IPS-15b (cell line): Measurements from ENCODE around the gene IFNA7.
"Not testable (repeated sequence)": the region's sequence is repeated elsewhere in the genome, so short reads cannot be mapped to it uniquely, and the experiment has no call there.

ENCODE experiments used
- H3K27me3 ChIP-seq: one replicate; pipeline ENCODE4 v1.6.1; 2013; ENCODE audit warnings: low read length; ENCODE audit not compliant: control insufficient read depth, insufficient read depth
- H3K36me3 ChIP-seq: one replicate; pipeline ENCODE4 v1.6.1; 2013; ENCODE audit warnings: low read length; ENCODE audit not compliant: control insufficient read depth, insufficient read depth
- H3K4me1 ChIP-seq: one replicate; pipeline ENCODE4 v1.6.1; 2013; ENCODE audit warnings: mild to moderate bottlenecking, low read length; ENCODE audit not compliant: control insufficient read depth, insufficient read depth
- H3K4me3 ChIP-seq: one replicate; pipeline ENCODE4 v1.5.1; 2013; ENCODE audit warnings: low read depth, low read length
- H3K9ac ChIP-seq: one replicate; pipeline ENCODE4 v1.6.1; 2013; ENCODE audit warnings: low read depth, mild to moderate bottlenecking, low read length
- H3K9me3 ChIP-seq: one replicate; pipeline ENCODE4 v1.6.1; 2013; ENCODE audit warnings: mild to moderate bottlenecking, low read length; ENCODE audit not compliant: control insufficient read depth, insufficient read depth

IFNA7 gene

DNA sequence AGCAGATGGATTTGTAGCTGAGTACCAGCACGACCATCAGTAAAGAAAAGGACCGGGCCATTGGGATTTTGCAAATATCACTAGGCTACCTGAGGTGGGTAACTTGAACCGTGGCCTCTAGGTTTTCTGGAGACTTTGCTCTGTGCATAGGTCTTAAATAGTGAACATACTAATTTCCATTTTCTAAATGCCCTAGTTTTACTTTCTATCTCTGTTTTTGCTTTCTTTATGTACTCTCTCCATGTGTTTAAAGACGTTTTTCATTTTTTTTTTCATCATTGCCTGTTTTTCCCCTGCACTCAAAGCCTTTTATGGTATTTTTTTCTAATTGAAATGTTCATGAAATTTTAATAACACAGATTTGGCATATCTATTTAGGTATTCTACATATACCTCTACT lies at the start of gene IFNA7:
TSS of gene IFNA7 (minus strand) at position 101 of the 400 bp plus-strand sequence. CDS start at position 61, 40 bp downstream.
- H3K27me3 ChIP-seq, H3K4me1 ChIP-seq, H3K4me3 ChIP-seq, H3K9ac ChIP-seq, H3K9me3 ChIP-seq, H3K36me3 ChIP-seq: not testable (repeated sequence)

DNA sequence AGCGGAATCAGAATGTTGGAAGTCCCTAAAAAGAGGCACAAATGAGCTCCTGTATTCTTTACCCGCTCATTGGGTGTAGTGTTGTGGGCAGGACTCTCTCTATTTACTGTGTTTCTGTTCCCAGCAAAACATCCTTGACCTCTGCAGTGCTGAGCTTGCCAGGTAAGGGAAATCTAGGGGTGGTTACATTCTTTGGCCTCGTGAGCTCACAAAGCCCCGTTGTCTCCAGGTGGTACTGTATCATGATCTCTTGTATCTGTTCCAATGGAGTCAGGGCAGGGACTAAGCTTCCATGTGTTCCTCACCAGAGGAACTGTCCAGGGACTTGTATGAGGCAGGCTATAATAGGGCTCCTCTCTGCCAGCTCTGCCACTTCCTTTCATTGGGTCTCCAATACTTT lies 49.6 kb upstream of the IFNA7 start:
- H3K4me3 ChIP-seq, result no peak overlapping the region
- H3K27me3 ChIP-seq, result peaks cover 18% of the 10 kb centered on the region
- H3K9ac ChIP-seq, result no peak overlapping the region
- H3K4me1 ChIP-seq, result peaks cover 5% of the 10 kb centered on the region
- no peaks in the 10 kb centered on the region for H3K9me3 ChIP-seq
- no peaks in the 10 kb centered on the region for H3K36me3 ChIP-seq

DNA sequence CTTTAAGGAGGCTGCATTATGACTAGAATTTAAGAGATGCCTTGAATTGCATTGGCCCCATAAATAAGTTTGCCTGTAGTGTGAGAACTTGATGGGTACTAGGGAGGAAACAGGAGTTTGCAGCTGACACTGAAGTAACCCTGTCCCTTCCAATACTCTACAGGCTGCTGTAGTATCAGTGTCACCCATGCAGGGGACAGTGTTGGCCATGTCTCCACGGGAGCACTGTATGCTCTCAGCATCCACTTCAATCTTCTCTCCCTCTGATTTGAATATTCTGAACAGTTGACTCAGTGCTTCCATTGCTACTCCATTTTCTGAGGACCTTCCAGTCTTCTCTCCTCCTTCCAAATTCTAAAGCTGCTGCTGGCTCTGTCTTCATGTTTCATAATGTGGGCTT lies 49.2 kb upstream of the IFNA7 start:
- H3K9ac ChIP-seq, result no peak overlapping the region
- no peaks in the 10 kb centered on the region for H3K36me3 ChIP-seq
- peaks cover 13% of the 10 kb centered on the region for H3K27me3 ChIP-seq
- H3K9me3 ChIP-seq, result no peaks in the 10 kb centered on the region
- H3K4me1 ChIP-seq, result peaks cover 5% of the 10 kb centered on the region
- H3K4me3 ChIP-seq, result no peak overlapping the region

DNA sequence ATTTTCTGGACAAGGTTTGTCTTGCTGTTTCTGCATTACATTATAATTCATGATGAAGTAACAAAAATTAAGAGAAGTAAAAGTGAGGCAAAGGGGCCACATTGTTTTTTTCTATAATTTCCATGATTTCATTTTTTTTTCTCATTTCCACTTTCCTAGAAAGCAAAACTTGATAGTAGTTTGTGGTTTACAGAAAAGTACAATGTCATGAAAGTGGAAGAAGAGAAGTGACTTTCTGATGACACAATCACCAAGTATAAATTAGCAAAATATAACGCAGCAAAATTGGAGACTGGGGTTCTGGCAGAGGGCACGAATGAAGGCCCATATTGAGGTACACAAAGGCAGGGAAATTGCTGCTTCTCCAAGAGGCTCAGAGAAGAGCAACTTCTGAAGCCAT lies 42.8 kb upstream of the IFNA7 start:
- no peak overlapping the region for H3K4me3 ChIP-seq
- H3K9ac ChIP-seq, result no peak overlapping the region
- H3K27me3 ChIP-seq, result no peaks in the 10 kb centered on the region
- no peaks in the 10 kb centered on the region for H3K36me3 ChIP-seq
- H3K9me3 ChIP-seq, result no peaks in the 10 kb centered on the region
- no peaks in the 10 kb centered on the region for H3K4me1 ChIP-seq

DNA sequence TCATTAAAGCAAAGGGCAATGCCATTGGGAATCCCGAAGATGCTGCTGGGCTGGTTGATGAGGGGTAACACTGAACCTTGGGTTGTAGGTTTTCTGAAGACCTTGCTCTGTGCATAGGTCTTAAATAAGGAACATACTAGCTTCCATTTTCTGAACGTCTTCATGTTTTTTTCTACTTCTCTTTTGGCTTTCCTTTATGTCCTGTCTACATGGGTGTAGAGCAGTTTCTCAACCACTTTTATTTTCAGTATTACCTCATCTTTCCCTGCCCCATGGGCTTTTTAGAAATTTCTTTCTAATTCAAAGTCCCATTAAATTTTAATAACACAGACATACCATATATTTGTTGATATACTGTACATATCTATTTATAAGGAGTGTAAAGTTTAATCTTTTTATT lies 37.9 kb upstream of the IFNA7 start, which contains the start of gene IFNA14:
TSS of gene IFNA14 (minus strand) at position 95 of the 400 bp plus-strand sequence. CDS start at position 25, 70 bp downstream.
- no peak within 1 kb of the TSS for H3K9ac ChIP-seq
- no peaks in the 10 kb centered on the region for H3K4me1 ChIP-seq
- no peaks in the 10 kb centered on the region for H3K36me3 ChIP-seq
- H3K9me3 ChIP-seq, result no peaks in the 10 kb centered on the region
- no peaks in the 10 kb centered on the region for H3K27me3 ChIP-seq
- no peak within 1 kb of the TSS for H3K4me3 ChIP-seq

DNA sequence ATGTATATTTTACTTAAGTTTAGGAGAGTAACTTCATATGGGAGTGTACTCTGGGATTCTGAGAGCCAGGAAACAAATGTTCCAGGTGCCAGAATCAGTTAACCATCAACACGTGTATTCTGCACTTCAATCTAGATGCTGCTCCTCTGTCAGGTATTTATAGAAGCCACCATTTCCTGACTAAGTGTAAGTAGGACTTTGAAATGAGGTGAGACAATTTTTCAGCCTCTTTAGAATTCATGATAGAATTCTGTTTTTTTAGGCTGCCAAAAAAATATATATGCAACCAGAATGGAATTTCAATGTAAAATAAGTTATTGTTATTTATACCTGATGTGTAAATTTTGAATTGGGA lies 34.3 kb upstream of the IFNA7 start:
- H3K9ac ChIP-seq, result not testable (repeated sequence)

DNA sequence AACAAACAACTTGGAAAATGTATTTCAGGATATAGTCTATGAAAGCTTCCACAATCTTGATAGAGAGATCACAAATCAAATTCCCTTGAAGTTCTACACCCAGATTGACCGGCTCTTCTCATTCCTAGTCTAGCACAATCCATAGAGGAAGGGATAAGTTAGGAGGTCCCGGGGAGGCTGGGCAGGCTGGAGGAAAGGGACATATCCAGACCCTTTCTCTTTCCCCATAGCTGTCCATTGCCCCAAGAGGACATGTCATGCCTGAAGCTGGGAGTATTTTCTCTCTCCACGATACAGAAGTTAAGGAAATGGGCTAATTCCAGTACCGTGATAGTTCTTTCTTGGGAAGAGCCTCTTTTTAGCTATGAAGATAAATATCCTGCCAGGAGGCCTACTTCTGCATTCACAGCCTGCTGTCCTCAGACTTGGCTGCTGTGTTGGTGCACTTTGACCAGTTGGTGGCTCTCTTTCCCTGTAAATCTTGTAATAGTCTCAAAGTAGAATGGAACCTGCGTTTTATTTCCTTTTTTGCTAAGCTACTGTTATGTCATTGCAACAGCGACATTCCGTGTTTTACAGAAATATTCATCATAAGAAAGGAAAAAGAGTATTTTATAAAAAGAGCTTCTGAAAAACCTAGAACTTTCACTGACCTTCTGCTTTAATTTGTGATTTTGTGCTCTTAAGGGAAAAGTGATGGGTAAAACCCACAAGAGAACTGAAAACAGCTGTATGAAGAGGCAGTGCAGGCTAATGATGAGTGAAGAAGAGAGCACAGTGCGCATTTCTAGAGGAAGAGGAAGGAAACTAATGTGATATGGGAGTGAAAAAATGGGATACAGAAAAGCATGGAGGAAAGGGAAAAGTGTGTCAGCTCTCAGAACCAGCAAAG lies 33.7 kb upstream of the IFNA7 start:
- H3K9ac ChIP-seq, H3K4me1 ChIP-seq, H3K27me3 ChIP-seq, H3K9me3 ChIP-seq, H3K36me3 ChIP-seq, H3K4me3 ChIP-seq: not testable (repeated sequence)

More for the DNA sequence above, 34.3 kb upstream of the IFNA7 start:
- not testable (repeated sequence) for H3K36me3 ChIP-seq, H3K4me1 ChIP-seq, H3K9me3 ChIP-seq, H3K27me3 ChIP-seq, H3K4me3 ChIP-seq

DNA sequence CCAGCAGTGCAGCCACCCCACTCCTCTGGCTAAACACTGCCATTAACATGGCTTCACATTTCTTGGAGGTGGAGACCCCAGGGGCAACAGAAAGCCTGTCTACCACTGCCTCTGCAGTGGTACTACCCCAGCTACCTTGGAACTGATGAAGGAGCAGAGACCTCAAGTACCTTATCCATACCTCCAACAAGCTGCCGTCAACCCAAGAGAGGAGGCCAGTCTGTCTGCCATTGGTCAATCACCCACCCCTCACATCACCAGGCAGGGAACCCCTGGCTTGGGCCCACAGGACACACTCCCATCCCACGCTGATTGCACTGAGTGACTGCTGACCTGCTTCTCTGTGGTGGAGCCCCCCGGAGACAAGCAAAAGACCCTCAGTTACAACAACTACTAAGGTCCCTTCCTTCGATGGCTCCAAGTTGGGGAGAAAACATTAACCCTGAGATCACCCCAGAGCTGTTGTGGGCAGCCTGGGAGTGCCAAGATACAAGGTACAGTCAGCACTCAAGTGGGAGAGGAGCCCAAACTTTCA lies 32.2 kb upstream of the IFNA7 start:
- H3K4me3 ChIP-seq, result no peak overlapping the region
- no peaks in the 10 kb centered on the region for H3K4me1 ChIP-seq
- no peaks in the 10 kb centered on the region for H3K9me3 ChIP-seq

DNA sequence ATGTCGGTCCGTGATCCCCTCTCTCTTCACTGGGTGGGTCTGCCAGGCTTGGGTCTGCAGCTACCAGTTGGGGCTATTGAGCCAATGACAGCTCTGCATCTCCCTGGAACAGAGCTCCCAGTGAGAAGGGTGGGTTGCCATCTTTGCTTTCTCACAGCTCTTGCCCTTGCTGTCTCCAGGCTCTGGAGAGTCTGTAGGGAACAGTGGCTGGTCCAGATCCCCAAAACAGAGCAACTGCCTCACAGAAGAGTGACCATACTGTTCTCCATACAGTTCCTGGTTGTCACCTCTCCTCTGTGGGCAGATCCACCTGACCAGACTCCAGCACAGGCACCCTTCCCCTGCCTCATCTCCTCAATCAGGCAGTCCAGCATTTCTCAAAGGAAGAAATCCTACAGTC lies 31.3 kb upstream of the IFNA7 start:
- H3K27me3 ChIP-seq, result no peaks in the 10 kb centered on the region
- no peaks in the 10 kb centered on the region for H3K36me3 ChIP-seq
- H3K4me1 ChIP-seq, result no peaks in the 10 kb centered on the region
- no peaks in the 10 kb centered on the region for H3K9me3 ChIP-seq
- H3K4me3 ChIP-seq, result no peak overlapping the region
- no peak overlapping the region for H3K9ac ChIP-seq

More for the DNA sequence above, 32.2 kb upstream of the IFNA7 start:
- no peak overlapping the region for H3K9ac ChIP-seq
- H3K27me3 ChIP-seq, result no peaks in the 10 kb centered on the region
- H3K36me3 ChIP-seq, result no peaks in the 10 kb centered on the region

DNA sequence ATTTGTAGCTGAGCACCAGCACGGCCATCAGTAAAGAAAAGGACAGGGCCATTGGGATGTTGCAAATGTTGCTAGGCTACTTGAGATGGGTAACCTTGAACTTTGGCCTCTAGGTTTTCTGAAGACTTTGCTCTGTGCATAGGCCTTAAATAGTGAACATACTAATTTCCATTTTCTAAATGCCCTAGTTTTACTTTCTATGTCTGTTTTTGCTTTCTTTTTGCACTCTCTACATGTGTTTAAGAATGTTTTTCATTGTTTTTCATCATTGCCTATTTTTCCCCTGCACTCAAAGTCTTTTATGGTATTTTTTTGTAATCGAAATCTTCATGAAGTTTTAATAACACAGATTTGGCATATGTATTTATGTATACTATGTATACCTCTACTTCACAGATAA lies 26.1 kb upstream of the IFNA7 start, which contains the start of gene IFNA17:
TSS of gene IFNA17 (minus strand) at position 101 of the 400 bp plus-strand sequence. CDS start at position 52, 49 bp downstream.
- H3K4me3 ChIP-seq, result no peak within 1 kb of the TSS
- H3K27me3 ChIP-seq, result no peaks in the 10 kb centered on the region
- no peaks in the 10 kb centered on the region for H3K4me1 ChIP-seq
- no peak within 1 kb of the TSS for H3K9ac ChIP-seq
- no peaks in the 10 kb centered on the region for H3K9me3 ChIP-seq
- H3K36me3 ChIP-seq, result no peaks in the 10 kb centered on the region

DNA sequence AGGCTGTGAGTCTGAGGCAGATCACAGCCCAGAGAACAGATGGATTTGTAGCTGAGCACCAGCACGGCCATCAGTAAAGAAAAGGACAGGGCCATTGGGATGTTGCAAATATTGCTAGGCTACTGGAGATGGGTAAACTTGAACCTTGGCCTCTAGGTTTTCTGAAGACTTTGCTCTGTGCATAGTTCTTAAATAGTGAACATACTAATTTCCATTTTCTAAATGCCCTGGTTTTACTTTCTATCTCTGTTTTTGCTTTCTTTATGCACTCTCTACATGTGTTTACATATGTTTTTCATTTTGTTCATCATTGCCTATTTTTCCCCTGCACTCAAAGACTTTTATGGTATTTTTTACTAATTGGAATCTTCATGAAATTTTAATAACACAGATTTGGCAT lies 15.2 kb upstream of the IFNA7 start, which contains the start of gene IFNA16:
TSS of gene IFNA16 (minus strand) at position 101 of the 400 bp plus-strand sequence. CDS start at position 95, 6 bp downstream.
- H3K27me3 ChIP-seq, H3K36me3 ChIP-seq, H3K4me3 ChIP-seq, H3K4me1 ChIP-seq, H3K9ac ChIP-seq, H3K9me3 ChIP-seq: not testable (repeated sequence)
